ENCODE results near the gene TAF4.
"Not testable (repeated sequence)": the region's sequence is repeated elsewhere in the genome, so short reads cannot be mapped to it uniquely, and the experiment has no call there.

Gene TAF4

GRCh38 chr20:62056377-62056776 is 9.3 kb downstream of the TAF4 start:
- no peak for DNase-seq (ENCODE audit: low read depth)
- no peak overlapping the region for H3K4me3 ChIP-seq (ENCODE audit: control insufficient read depth, low read depth, low read length)
- TF ChIP-seq, protein P1, sequence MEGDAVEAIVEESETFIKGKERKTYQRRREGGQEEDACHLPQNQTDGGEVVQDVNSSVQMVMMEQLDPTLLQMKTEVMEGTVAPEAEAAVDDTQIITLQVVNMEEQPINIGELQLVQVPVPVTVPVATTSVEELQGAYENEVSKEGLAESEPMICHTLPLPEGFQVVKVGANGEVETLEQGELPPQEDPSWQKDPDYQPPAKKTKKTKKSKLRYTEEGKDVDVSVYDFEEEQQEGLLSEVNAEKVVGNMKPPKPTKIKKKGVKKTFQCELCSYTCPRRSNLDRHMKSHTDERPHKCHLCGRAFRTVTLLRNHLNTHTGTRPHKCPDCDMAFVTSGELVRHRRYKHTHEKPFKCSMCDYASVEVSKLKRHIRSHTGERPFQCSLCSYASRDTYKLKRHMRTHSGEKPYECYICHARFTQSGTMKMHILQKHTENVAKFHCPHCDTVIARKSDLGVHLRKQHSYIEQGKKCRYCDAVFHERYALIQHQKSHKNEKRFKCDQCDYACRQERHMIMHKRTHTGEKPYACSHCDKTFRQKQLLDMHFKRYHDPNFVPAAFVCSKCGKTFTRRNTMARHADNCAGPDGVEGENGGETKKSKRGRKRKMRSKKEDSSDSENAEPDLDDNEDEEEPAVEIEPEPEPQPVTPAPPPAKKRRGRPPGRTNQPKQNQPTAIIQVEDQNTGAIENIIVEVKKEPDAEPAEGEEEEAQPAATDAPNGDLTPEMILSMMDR (IDR thresholded peaks at IDR 0.05; ENCODE audit: control insufficient read depth, insufficient read depth, low read depth, low read length, missing control alignments), result no peak

DNA sequence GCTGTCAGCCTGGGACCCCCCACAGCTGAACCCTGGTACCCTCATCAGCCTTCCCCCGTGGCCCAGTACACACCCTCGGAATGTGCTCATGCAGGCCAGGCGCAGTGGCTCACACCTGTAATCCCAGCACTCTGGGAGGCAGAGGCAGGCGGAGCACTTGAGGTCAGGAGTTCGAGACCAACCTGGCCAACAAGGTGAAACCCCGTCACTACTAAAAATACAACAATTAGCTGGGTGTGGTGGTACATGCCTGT is 9.9 kb downstream of the TAF4 start:
- not testable (repeated sequence) for H3K4me3 ChIP-seq (ENCODE audit: control insufficient read depth, low read depth, low read length); DNase-seq (ENCODE audit: low read depth)

GRCh38 chr20:62055106-62055861 is 10.4 kb downstream of the TAF4 start:
- H3K4me3 ChIP-seq (ENCODE audit: control insufficient read depth, low read depth, low read length), result no peak overlapping the region
- TF ChIP-seq, protein P1 (IDR thresholded peaks at IDR 0.05; ENCODE audit: control insufficient read depth, insufficient read depth, low read depth, low read length, missing control alignments), result no peak
- DNase-seq (ENCODE audit: low read depth), result no peak

DNA sequence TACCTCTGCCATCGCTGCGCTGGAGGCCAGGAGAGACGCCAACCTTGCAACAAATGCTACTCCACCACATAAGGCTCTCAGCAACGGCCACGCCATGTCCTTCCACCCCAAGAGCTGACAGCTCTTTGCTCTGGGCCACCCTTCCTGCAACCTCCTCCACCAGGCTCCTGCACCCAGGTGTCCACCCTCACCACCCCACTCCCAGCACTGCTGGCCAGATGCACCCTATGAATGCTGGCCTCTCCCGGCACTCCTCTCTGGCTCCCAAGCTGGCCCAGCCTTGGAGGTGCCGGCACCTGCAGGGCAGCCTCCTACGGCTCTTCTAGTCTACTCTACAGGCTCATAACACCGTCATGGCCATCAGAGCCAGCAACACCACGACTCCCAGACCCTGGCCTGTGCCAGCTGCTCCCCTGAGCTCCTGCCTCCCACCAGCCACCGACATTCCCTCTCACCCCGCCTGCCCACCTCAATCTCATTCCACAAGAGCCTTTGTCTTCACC is 11.2 kb downstream of the TAF4 start:
- DNase-seq (ENCODE audit: low read depth), result no peak

GRCh38 chr20:62053465-62054196 is 12.1 kb downstream of the TAF4 start:
- TF ChIP-seq, protein P1 (IDR thresholded peaks at IDR 0.05; ENCODE audit: control insufficient read depth, insufficient read depth, low read depth, low read length, missing control alignments), result no peak
- no peak for DNase-seq (ENCODE audit: low read depth)
- H3K4me3 ChIP-seq (ENCODE audit: control insufficient read depth, low read depth, low read length), result no peak overlapping the region

More for the DNA sequence above, 11.2 kb downstream of the TAF4 start:
- no peak overlapping the region for H3K4me3 ChIP-seq (ENCODE audit: control insufficient read depth, low read depth, low read length)
- TF ChIP-seq, protein P1 (IDR thresholded peaks at IDR 0.05; ENCODE audit: control insufficient read depth, insufficient read depth, low read depth, low read length, missing control alignments), result no peak

GRCh38 chr20:62052842-62053464 is 12.7 kb downstream of the TAF4 start:
- TF ChIP-seq, protein P1 (IDR thresholded peaks at IDR 0.05; ENCODE audit: control insufficient read depth, insufficient read depth, low read depth, low read length, missing control alignments), result no peak
- H3K4me3 ChIP-seq (ENCODE audit: control insufficient read depth, low read depth, low read length), result no peak overlapping the region
- DNase-seq (ENCODE audit: low read depth), result no peak

DNA sequence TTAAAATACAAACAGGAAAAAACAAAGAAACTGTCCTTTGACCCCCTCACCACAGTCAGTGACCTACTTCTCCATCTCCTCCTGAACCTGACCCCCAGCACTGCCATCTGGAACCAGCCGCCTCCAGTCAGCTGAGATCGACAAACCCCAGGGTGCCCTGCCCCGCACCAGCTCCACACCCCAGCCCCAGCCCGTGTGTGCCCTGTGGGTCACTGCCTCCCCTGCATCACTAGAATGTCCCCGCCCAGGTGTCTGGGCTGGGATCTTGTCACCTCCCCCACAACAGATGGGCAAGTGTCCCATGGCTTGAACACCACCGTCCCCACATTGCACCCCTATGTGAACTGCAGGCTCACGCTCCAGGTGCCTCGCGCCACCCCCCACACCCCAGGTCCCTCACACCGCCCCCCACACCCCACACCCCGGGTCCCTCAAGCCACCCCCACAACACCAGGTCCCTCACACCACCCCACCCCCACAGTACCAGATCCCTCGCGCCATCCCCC is 13.3 kb downstream of the TAF4 start:
- no peak overlapping the region for H3K4me3 ChIP-seq (ENCODE audit: control insufficient read depth, low read depth, low read length)
- TF ChIP-seq, protein P1 (IDR thresholded peaks at IDR 0.05; ENCODE audit: control insufficient read depth, insufficient read depth, low read depth, low read length, missing control alignments), result no peak
- no peak for DNase-seq (ENCODE audit: low read depth)

Data from AG09309 (cell line).